Left renal cortex interstitium (tissue), 4 donors: Measurements from ENCODE around the gene CSRNP3. TPM values are rescaled to one million over a fixed set of nuclear protein-coding genes. Genes with fewer than 3 reads are reported as not detected.

Experiments
- DNase-seq, 4 donors: peaks; one replicate each; pipeline ENCODE4 v3.0.0-alpha.2; 2013; ENCODE audit warnings: low read depth in 4 of 4, low spot score in 2 of 4, missing footprints in 1 of 4
- polyA plus RNA-seq, 4 donors: library from polyadenylated mRNA; unstranded; fragments of 120-200 nt; gene quantifications; one replicate each; pipeline ENCODE4 v1.2.1, GENCODE V29; 2013; ENCODE audit not compliant: insufficient read length in 4 of 4

Gene CSRNP3
- polyA plus RNA-seq, 4 donors: 9.9 to 11.6 (median 10.4) TPM

- DNase-seq: no peak
Observed at GRCh38 chr2:165725421-165725820, 255.9 kb downstream of the CSRNP3 start.

Other genes with a start within 250 kb of the CSRNP3 start
- gene SCN2A, start 230.3 kb upstream of the CSRNP3 start, polyA plus RNA-seq: 1 to 10 TPM; 1.6 to 4.7 (median 2.9) TPM